Trophoblast cell (in vitro differentiated cells and primary cell): ENCODE measurements around the gene MYBBP1A.

Experiments
- DNase-seq, 2 donors: peaks; one replicate each; pipeline ENCODE4 v3.0.0-alpha.2; 2016
- H2AFZ ChIP-seq: 2 replicates; pipeline ENCODE4 v1.6.1; 2013; ENCODE audit warnings: low read length, moderate library complexity, mild to moderate bottlenecking; ENCODE audit not compliant: insufficient read depth, poor library complexity
- H2AK5ac ChIP-seq: 2 replicates; pipeline ENCODE4 v1.6.1; 2013; ENCODE audit warnings: mild to moderate bottlenecking, low read length
- H2BK120ac ChIP-seq: 2 replicates; pipeline ENCODE4 v1.6.1; 2013; ENCODE audit warnings: low read length, mild to moderate bottlenecking, moderate library complexity; ENCODE audit not compliant: insufficient read depth, poor library complexity
- H2BK12ac ChIP-seq: 2 replicates; pipeline ENCODE4 v1.6.1; 2013; ENCODE audit warnings: mild to moderate bottlenecking, low read length, moderate library complexity
- H2BK5ac ChIP-seq: 2 replicates; pipeline ENCODE4 v1.6.1; 2013; ENCODE audit warnings: low read length, low read depth, moderate library complexity, mild to moderate bottlenecking; ENCODE audit not compliant: poor library complexity
- H3K14ac ChIP-seq: 2 replicates; pipeline ENCODE4 v1.6.1; 2013; ENCODE audit warnings: mild to moderate bottlenecking, low read length
- H3K18ac ChIP-seq: 2 replicates; pipeline ENCODE4 v1.6.1; 2013; ENCODE audit warnings: mild to moderate bottlenecking, low read length
- H3K23ac ChIP-seq: 2 replicates; pipeline ENCODE4 v1.6.1; 2013; ENCODE audit warnings: low read length
- H3K27ac ChIP-seq: 2 replicates; pipeline ENCODE4 v1.5.1; 2013; ENCODE audit warnings: low read depth, mild to moderate bottlenecking, inconsistent platforms, low read length, moderate library complexity
- H3K27me3 ChIP-seq: 2 replicates; pipeline ENCODE4 v1.6.1; 2013; ENCODE audit warnings: inconsistent platforms, mild to moderate bottlenecking, low read length, moderate library complexity; ENCODE audit not compliant: insufficient read depth
- H3K36me3 ChIP-seq, 2 experiments: 1 replicate in 1 of 2; 2 replicates in 1 of 2; pipeline ENCODE4 v1.6.1; 2013; ENCODE audit warnings: low read length in 2 of 2, mild to moderate bottlenecking in 2 of 2, moderate library complexity in 1 of 2; ENCODE audit not compliant: insufficient read depth in 2 of 2, control insufficient read depth in 1 of 2
- H3K4ac ChIP-seq: 2 replicates; pipeline ENCODE4 v1.6.1; 2013; ENCODE audit warnings: low read depth, mild to moderate bottlenecking, low read length, moderate library complexity
- H3K4me1 ChIP-seq, 2 experiments: 1 replicate in 1 of 2; 2 replicates in 1 of 2; pipeline ENCODE4 v1.6.1; 2013; ENCODE audit warnings: low read length in 2 of 2, mild to moderate bottlenecking in 2 of 2, moderate library complexity in 1 of 2; ENCODE audit not compliant: insufficient read depth in 2 of 2, control insufficient read depth in 1 of 2
- H3K4me2 ChIP-seq: 2 replicates; pipeline ENCODE4 v1.6.1; 2013; ENCODE audit warnings: inconsistent platforms, mild to moderate bottlenecking, low read length, moderate library complexity
- H3K4me3 ChIP-seq: 2 replicates; pipeline ENCODE4 v1.5.1; 2013; ENCODE audit warnings: mild to moderate bottlenecking, low read depth, low read length, inconsistent platforms
- H3K79me1 ChIP-seq: one replicate; pipeline ENCODE4 v1.6.1; 2013; ENCODE audit warnings: low read length
- H3K79me2 ChIP-seq: 2 replicates; pipeline ENCODE4 v1.6.1; 2013; ENCODE audit warnings: low read length, mild to moderate bottlenecking; ENCODE audit not compliant: control insufficient read depth, insufficient read depth, poor library complexity
- H3K9ac ChIP-seq: 2 replicates; pipeline ENCODE4 v1.6.1; 2013; ENCODE audit warnings: mild to moderate bottlenecking, low read length
- H3K9me3 ChIP-seq: 2 replicates; pipeline ENCODE4 v1.6.1; 2013; ENCODE audit warnings: low read depth, mild to moderate bottlenecking, control low read depth, inconsistent platforms, low read length; ENCODE audit not compliant: insufficient read depth
- H4K12ac ChIP-seq: 2 replicates; pipeline ENCODE4 v1.6.1; 2013; ENCODE audit warnings: low read depth, mild to moderate bottlenecking, low read length, moderate library complexity
- H4K8ac ChIP-seq: 2 replicates; pipeline ENCODE4 v1.6.1; 2013; ENCODE audit warnings: low read depth, mild to moderate bottlenecking, low read length, moderate library complexity
- H4K91ac ChIP-seq: one replicate; pipeline ENCODE4 v1.6.1; 2013; ENCODE audit warnings: low read depth, mild to moderate bottlenecking, low read length, moderate library complexity
- WGBS: extraction: QIAGEN DNeasy Blood & Tissue Kit; methylation state at CpG from one replicate; pipeline ENCODE4 v1.1.7; 2013; ENCODE audit warnings: missing lambda C conversion rate; ENCODE audit not compliant: insufficient read length, insufficient coverage; ENCODE audit errors: extremely low coverage; 5-methylcytosine and 5-hydroxymethylcytosine counted together

The MYBBP1A gene

GRCh38 chr17:4602041-4602440 is 46.9 kb upstream of the MYBBP1A start:
- H4K12ac ChIP-seq: no peak overlapping the region
- H3K14ac ChIP-seq: no peak overlapping the region
- H3K4ac ChIP-seq: no peak overlapping the region
- H3K18ac ChIP-seq: no peak overlapping the region
- H3K4me1 ChIP-seq: peaks cover 44 to 47% of the 10 kb centered on the region in 2 experiments
- H3K4me2 ChIP-seq: no peak overlapping the region
- H2BK12ac ChIP-seq: no peak overlapping the region
- H3K9me3 ChIP-seq: peaks cover 2% of the 10 kb centered on the region
- H3K79me1 ChIP-seq: peaks cover 25% of the 10 kb centered on the region
- no peak overlapping the region for H2BK5ac ChIP-seq
- H3K4me3 ChIP-seq: no peak overlapping the region
- H4K8ac ChIP-seq: no peak overlapping the region
- no peak overlapping the region for H3K9ac ChIP-seq
- H2AFZ ChIP-seq: no peak overlapping the region
- H3K27me3 ChIP-seq: no peaks in the 10 kb centered on the region
- H4K91ac ChIP-seq: no peak overlapping the region
- no peak overlapping the region for H2AK5ac ChIP-seq
- WGBS: no CpG with 5 or more reads among the region's 5 CpGs
- no peak overlapping the region for H2BK120ac ChIP-seq
- no peak overlapping the region for H3K27ac ChIP-seq
- DNase-seq: no peak
- no peak overlapping the region for H3K23ac ChIP-seq
- H3K36me3 ChIP-seq: peaks cover 41 to 43% of the 10 kb centered on the region in 2 experiments
- peaks cover 5% of the 10 kb centered on the region for H3K79me2 ChIP-seq

GRCh38 chr17:4601326-4601725 is 46.1 kb upstream of the MYBBP1A start:
- no peak overlapping the region for H3K4me3 ChIP-seq
- peaks cover 5% of the 10 kb centered on the region for H3K79me2 ChIP-seq
- peak overlapping the region; percentile 85 for H4K91ac ChIP-seq
- H3K36me3 ChIP-seq: peaks cover 45 to 47% of the 10 kb centered on the region in 2 experiments
- peaks cover 45 to 49% of the 10 kb centered on the region in 2 experiments for H3K4me1 ChIP-seq
- peaks cover 2% of the 10 kb centered on the region for H3K9me3 ChIP-seq
- H3K14ac ChIP-seq: no peak overlapping the region
- H2BK12ac ChIP-seq: no peak overlapping the region
- no peak overlapping the region for H2AK5ac ChIP-seq
- H3K23ac ChIP-seq: no peak overlapping the region
- H3K4me2 ChIP-seq: no peak overlapping the region
- peak overlapping the region; percentile 47 for H2BK120ac ChIP-seq
- H4K12ac ChIP-seq: no peak overlapping the region
- H2BK5ac ChIP-seq: peak overlapping the region; percentile 34
- H3K27me3 ChIP-seq: no peaks in the 10 kb centered on the region
- H3K4ac ChIP-seq: no peak overlapping the region
- peak overlapping the region; percentile 85 for H3K27ac ChIP-seq
- no peak overlapping the region for H4K8ac ChIP-seq
- no peak for DNase-seq
- no CpG with 5 or more reads among the region's 4 CpGs for WGBS
- no peak overlapping the region for H3K18ac ChIP-seq
- H3K79me1 ChIP-seq: peaks cover 25% of the 10 kb centered on the region
- no peak overlapping the region for H3K9ac ChIP-seq
- H2AFZ ChIP-seq: no peak overlapping the region

- H3K14ac ChIP-seq: no peak overlapping the region
- no peak overlapping the region for H3K23ac ChIP-seq
- peaks cover 5% of the 10 kb centered on the region for H3K79me2 ChIP-seq
- H3K4me2 ChIP-seq: peak overlapping the region; percentile 7
- peak overlapping the region; percentile 17 for H2BK5ac ChIP-seq
- no peaks in the 10 kb centered on the region for H3K27me3 ChIP-seq
- H3K79me1 ChIP-seq: peaks cover 25% of the 10 kb centered on the region
- H2BK12ac ChIP-seq: no peak overlapping the region
- H3K36me3 ChIP-seq: peaks cover 46 to 47% of the 10 kb centered on the region in 2 experiments
- no peak for DNase-seq
- H3K4me1 ChIP-seq: peaks cover 43 to 47% of the 10 kb centered on the region in 2 experiments
- no peak overlapping the region for H2AFZ ChIP-seq
- WGBS: no CpG with 5 or more reads among the region's 13 CpGs
- peak overlapping the region; percentile 85 for H4K91ac ChIP-seq
- H4K12ac ChIP-seq: no peak overlapping the region
- H3K9ac ChIP-seq: no peak overlapping the region
- no peak overlapping the region for H4K8ac ChIP-seq
- H3K9me3 ChIP-seq: no peaks in the 10 kb centered on the region
- no peak overlapping the region for H2AK5ac ChIP-seq
- H3K18ac ChIP-seq: no peak overlapping the region
- no peak overlapping the region for H3K4me3 ChIP-seq
- H3K27ac ChIP-seq: peak overlapping the region; percentile 85
- no peak overlapping the region for H3K4ac ChIP-seq
- peak overlapping the region; percentile 47 for H2BK120ac ChIP-seq
Observed at GRCh38 chr17:4600563-4600962, 45.4 kb upstream of the MYBBP1A start.

GRCh38 chr17:4599505-4600281 is 44.5 kb upstream of the MYBBP1A start:
- H3K4me3 ChIP-seq: no peak overlapping the region
- peak overlapping the region; percentile 81 for H3K14ac ChIP-seq
- H3K79me2 ChIP-seq: peaks cover 8% of the 10 kb centered on the region
- peaks cover 48 to 50% of the 10 kb centered on the region in 2 experiments for H3K36me3 ChIP-seq
- peak overlapping the region; percentile 79 for H3K18ac ChIP-seq
- H3K27me3 ChIP-seq: no peaks in the 10 kb centered on the region
- peak overlapping the region; percentile 98 for H4K91ac ChIP-seq
- H3K4me1 ChIP-seq: peaks cover 49 to 53% of the 10 kb centered on the region in 2 experiments
- H3K4me2 ChIP-seq: peak overlapping the region; percentile 28
- H3K27ac ChIP-seq: peak overlapping the region; percentile 93
- peak overlapping the region; percentile 67 for H4K8ac ChIP-seq
- peak overlapping the region; percentile 72 for H3K4ac ChIP-seq
- no peaks in the 10 kb centered on the region for H3K9me3 ChIP-seq
- H3K9ac ChIP-seq: no peak overlapping the region
- WGBS: no CpG with 5 or more reads among the region's 25 CpGs
- peaks cover 31% of the 10 kb centered on the region for H3K79me1 ChIP-seq
- H3K23ac ChIP-seq: no peak overlapping the region
- no peak for DNase-seq
- H2BK12ac ChIP-seq: peak overlapping the region; percentile 66
- H2AK5ac ChIP-seq: peak overlapping the region; percentile 81
- H2AFZ ChIP-seq: peak overlapping the region; percentile 48
- peak overlapping the region; percentile 15 for H4K12ac ChIP-seq
- peak overlapping the region; percentile 86 for H2BK5ac ChIP-seq
- peak overlapping the region; percentile 98 for H2BK120ac ChIP-seq
